K562 (cell line): ENCODE data around the gene CRY2. TPM values are rescaled to one million over a fixed set of nuclear protein-coding genes. Genes with fewer than 3 reads are reported as not detected.
A peak's percentile ranks its signal among the peaks of the same experiment; 100 is the strongest.

Experiments
- CCNT2 ChIP-seq: IDR thresholded peaks from 2 replicates; pipeline ENCODE4 v1.6.1; 2011; ENCODE audit warnings: borderline replicate concordance, low read depth, mild to moderate bottlenecking, moderate library complexity, mixed read lengths, low read length; ENCODE audit not compliant: insufficient read length; ENCODE audit errors: extremely low read depth
- E2F3 ChIP-seq: fragments of 250-450 bp; sonication (Bioruptor Pico); IDR thresholded peaks from 2 replicates; pipeline ENCODE4 v1.4.0; 2020; ENCODE audit warnings: mild to moderate bottlenecking
- FIP1L1 ChIP-seq: fragments of 200-400 bp; formaldehyde crosslinking; IDR thresholded peaks from 2 replicates; pipeline ENCODE4 v1.6.1; 2018; ENCODE audit warnings: mild to moderate bottlenecking, low read depth, low read length; ENCODE audit not compliant: poor library complexity, severe bottlenecking
- FOSL1 ChIP-seq: fragments of 200-800 bp; sonication (Bioruptor generic); conservative IDR thresholded peaks from 2 replicates; pipeline ENCODE4 v1.6.1; 2016; ENCODE audit warnings: missing genetic modification characterization, missing compliant biosample characterization
- HMGN3 ChIP-seq: IDR thresholded peaks from 2 replicates; pipeline ENCODE4 v1.6.1; 2011; ENCODE audit warnings: borderline replicate concordance, low read depth, mild to moderate bottlenecking, mixed read lengths, low read length; ENCODE audit not compliant: insufficient read length; ENCODE audit errors: extremely low read depth
- JUND ChIP-seq, 2 experiments: IDR thresholded peaks; 2 replicates in 1 of 2; 3 replicates in 1 of 2; pipeline ENCODE4 v1.6.1; 2011; ENCODE audit warnings: borderline replicate concordance in 2 of 2, low read depth in 2 of 2, low read length in 2 of 2, improper control_type of control experiment in 1 of 2, missing biosample characterization in 1 of 2, missing genetic modification characterization in 1 of 2, missing genetic modification reagents in 1 of 2
- MEIS2 ChIP-seq: fragments of 450-650 bp; IDR thresholded peaks from 2 replicates; pipeline ENCODE4 v1.6.1; 2014; ENCODE audit warnings: mild to moderate bottlenecking; ENCODE audit not compliant: partially characterized antibody
- OTX1 ChIP-seq: fragments of 450-650 bp; formaldehyde crosslinking; IDR thresholded peaks from 2 replicates; pipeline ENCODE4 v1.4.0; 2022; ENCODE audit warnings: mild to moderate bottlenecking
- POLR2G ChIP-seq: fragments of 200-400 bp; formaldehyde crosslinking; IDR thresholded peaks from 2 replicates; pipeline ENCODE4 v1.6.1; 2017; ENCODE audit warnings: low read depth, mild to moderate bottlenecking, antibody characterized with exemption, low read length, moderate library complexity
- POLR2H ChIP-seq: IDR thresholded peaks from 2 replicates; pipeline ENCODE4 v1.6.1; 2016; ENCODE audit warnings: missing genetic modification characterization, low read depth, mild to moderate bottlenecking, control low read depth, missing compliant biosample characterization, moderate library complexity
- RAD51 ChIP-seq: fragments of 450-650 bp; IDR thresholded peaks from 2 replicates; pipeline ENCODE4 v1.7.1; 2016; ENCODE audit warnings: low read depth, mild to moderate bottlenecking, borderline replicate concordance
- U2AF2 ChIP-seq: fragments of 200-400 bp; formaldehyde crosslinking; optimal IDR thresholded peaks from 2 replicates; pipeline ENCODE3; 2017; ENCODE audit warnings: low read depth, mild to moderate bottlenecking, low read length
- YY1 ChIP-seq, 3 experiments: IDR thresholded peaks; 2 replicates each; pipeline ENCODE4 v1.6.1; 2011; ENCODE audit warnings: low read length in 2 of 3, mild to moderate bottlenecking in 2 of 3, moderate library complexity in 2 of 3, borderline replicate concordance in 1 of 3, control low read depth in 1 of 3, low read depth in 1 of 3; ENCODE audit not compliant: insufficient read depth in 3 of 3, insufficient replicate concordance in 2 of 3, control insufficient read depth in 1 of 3, insufficient read length in 1 of 3; ENCODE audit errors: extremely low read depth in 1 of 3
- ZNF140 ChIP-seq: fragments of 250-450 bp; sonication (Bioruptor Pico); IDR thresholded peaks from 2 replicates; pipeline ENCODE4 v1.8.0; 2021; ENCODE audit warnings: moderate library complexity, mild to moderate bottlenecking, inconsistent platforms
- ZNF174 ChIP-seq: fragments of 250-450 bp; sonication (Bioruptor Pico); IDR thresholded peaks from 2 replicates; pipeline ENCODE4 v1.4.0; 2020; ENCODE audit warnings: mild to moderate bottlenecking
- ZNF780A ChIP-seq: fragments of 250-450 bp; sonication (Bioruptor Pico); IDR thresholded peaks from 2 replicates; pipeline ENCODE4 v1.5.0; 2021; ENCODE audit warnings: mild to moderate bottlenecking
- polyA plus RNA-seq, 8 experiments: library from polyadenylated mRNA; depleted of rRNA in 4 of 8; stranded (reverse) in 5 of 8; unstranded in 3 of 8; fragments of >200 nt; fragmentation: Nextera tagmentation in 2 of 8; fragmentation: Illumina TruSeq in 1 of 8; extraction: Ambion mirVana in 2 of 8; extraction: Trizol in 1 of 8; gene quantifications; 2 replicates each; pipeline versions ENCODE4 v1.2.1 to v1.2.3, GENCODE V29; 2011 to 2014; ENCODE audit warnings: inconsistent platforms in 1 of 8, missing spikeins in 1 of 8
- total RNA-seq, 7 experiments: library from RNA; depleted of rRNA in 6 of 7; stranded (reverse); fragments of >200 nt in 6 of 7; fragmentation: Illumina TruSeq in 2 of 7; extraction: Trizol in 2 of 7; gene quantifications; 2 replicates each; pipeline versions ENCODE4 v1.2.1 to v1.2.3, GENCODE V29; 2011 to 2021; ENCODE audit warnings: low replicate concordance in 1 of 7
- TF ChIP-seq, protein P1 (sequence below), 3 experiments: fragments of 200-800 bp in 1 of 3; fragments of 250-450 bp in 1 of 3; fragments of 450-650 bp in 1 of 3; sonication (Bioruptor Pico) in 1 of 3; sonication (Bioruptor generic) in 1 of 3; formaldehyde crosslinking in 1 of 3; IDR thresholded peaks; 2 replicates each; pipeline versions ENCODE4 v1.6.1 to v1.8.0; 2016 to 2022; ENCODE audit warnings: mild to moderate bottlenecking in 2 of 3, missing genetic modification characterization in 2 of 3, missing compliant biosample characterization in 1 of 3, moderate library complexity in 1 of 3
- TF ChIP-seq, protein P2 (sequence below): fragments of 450-650 bp; IDR thresholded peaks from 2 replicates; pipeline ENCODE4 v1.6.1; 2016; ENCODE audit warnings: low read depth, mild to moderate bottlenecking, moderate library complexity
- TF ChIP-seq, protein P3 (sequence below): fragments of 200-800 bp; sonication (Bioruptor generic); IDR thresholded peaks from 2 replicates; pipeline ENCODE4 v1.6.1; 2017; ENCODE audit warnings: missing genetic modification characterization, missing compliant biosample characterization

The CRY2 gene
- total and polyA plus RNA-seq, 9 of the 15 experiments (the other 6 are each of a cell fraction or from before 2014, with no cell fraction given) = 2.3 to 23.9 (median 14.8) TPM

DNA sequence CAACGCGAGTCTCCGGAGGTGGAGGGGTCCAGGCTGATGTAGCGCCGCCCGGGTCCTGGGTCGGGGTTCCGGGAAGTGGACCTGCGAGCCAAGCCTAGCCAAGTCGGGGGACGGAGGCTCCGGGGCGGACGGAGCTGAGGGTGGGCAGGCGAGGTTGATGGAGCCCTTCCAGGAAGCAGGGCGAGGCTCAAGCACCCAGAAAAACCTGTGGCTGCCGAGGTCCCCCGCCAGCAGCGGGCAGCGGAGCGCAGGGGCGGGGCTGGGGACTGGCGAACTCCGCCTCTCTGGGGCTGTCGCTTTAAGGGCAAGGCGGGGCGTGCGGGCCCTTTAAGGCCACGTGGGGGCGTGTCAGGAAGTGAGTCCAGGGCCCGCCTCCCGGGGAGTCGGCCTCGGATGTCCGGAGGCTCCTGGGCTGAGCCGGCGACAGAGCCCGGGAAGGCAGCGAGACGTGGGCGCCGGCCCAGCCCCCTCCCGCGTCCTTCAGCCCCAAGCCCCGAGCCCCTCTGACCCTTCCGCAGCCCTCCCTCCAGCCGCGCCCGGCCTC lies 42.4 kb upstream of the CRY2 start, which contains the start of gene SLC35C1 (continued):
- TF ChIP-seq, protein P1, sequence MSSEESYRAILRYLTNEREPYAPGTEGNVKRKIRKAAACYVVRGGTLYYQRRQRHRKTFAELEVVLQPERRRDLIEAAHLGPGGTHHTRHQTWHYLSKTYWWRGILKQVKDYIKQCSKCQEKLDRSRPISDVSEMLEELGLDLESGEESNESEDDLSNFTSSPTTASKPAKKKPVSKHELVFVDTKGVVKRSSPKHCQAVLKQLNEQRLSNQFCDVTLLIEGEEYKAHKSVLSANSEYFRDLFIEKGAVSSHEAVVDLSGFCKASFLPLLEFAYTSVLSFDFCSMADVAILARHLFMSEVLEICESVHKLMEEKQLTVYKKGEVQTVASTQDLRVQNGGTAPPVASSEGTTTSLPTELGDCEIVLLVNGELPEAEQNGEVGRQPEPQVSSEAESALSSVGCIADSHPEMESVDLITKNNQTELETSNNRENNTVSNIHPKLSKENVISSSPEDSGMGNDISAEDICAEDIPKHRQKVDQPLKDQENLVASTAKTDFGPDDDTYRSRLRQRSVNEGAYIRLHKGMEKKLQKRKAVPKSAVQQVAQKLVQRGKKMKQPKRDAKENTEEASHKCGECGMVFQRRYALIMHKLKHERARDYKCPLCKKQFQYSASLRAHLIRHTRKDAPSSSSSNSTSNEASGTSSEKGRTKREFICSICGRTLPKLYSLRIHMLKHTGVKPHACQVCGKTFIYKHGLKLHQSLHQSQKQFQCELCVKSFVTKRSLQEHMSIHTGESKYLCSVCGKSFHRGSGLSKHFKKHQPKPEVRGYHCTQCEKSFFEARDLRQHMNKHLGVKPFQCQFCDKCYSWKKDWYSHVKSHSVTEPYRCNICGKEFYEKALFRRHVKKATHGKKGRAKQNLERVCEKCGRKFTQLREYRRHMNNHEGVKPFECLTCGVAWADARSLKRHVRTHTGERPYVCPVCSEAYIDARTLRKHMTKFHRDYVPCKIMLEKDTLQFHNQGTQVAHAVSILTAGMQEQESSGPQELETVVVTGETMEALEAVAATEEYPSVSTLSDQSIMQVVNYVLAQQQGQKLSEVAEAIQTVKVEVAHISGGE (CRISPR knock-in tag; IDR thresholded peaks at IDR 0.05) = peak in 1 of 3 experiments; percentile 68; a peak in 1 of 6 replicates
- TF ChIP-seq ZNF174 (CRISPR knock-in tag) (no peak), E2F3 (CRISPR knock-in tag) (no peak), RAD51 (peak; percentile 71; the same call in 1 of the 2 replicates), ZNF140 (CRISPR knock-in tag) (no peak), POLR2G (peak; percentile 81), FIP1L1 (no peak), JUND (IDR thresholded peaks at IDR 0.05; ENCODE audit: borderline replicate concordance, low read depth, low read length) (peak; percentile 30; the same call in 1 of the 2 replicates), JUND (tag; IDR thresholded peaks at IDR 0.05; ENCODE audit: borderline replicate concordance, low read depth, low read length) (no peak), OTX1 (CRISPR knock-in tag) (no peak), HMGN3 (peak; percentile 76), ZNF780A (CRISPR knock-in tag) (no peak), MEIS2 (peak; percentile 43), CCNT2 (peak; percentile 73), YY1 (IDR thresholded peaks at IDR 0.05; ENCODE audit: borderline replicate concordance in 1 of 3, control insufficient read depth in 1 of 3, extremely low read depth in 1 of 3, insufficient read depth in 3 of 3, insufficient read length in 1 of 3, insufficient replicate concordance in 2 of 3, low read depth in 1 of 3, low read length in 2 of 3) (peak in 2 of 3 experiments; percentile 37 to 60), FOSL1 (no peak), POLR2H (tag) (no peak; the same call in 1 of the 2 replicates), U2AF2 (no peak)
- TF ChIP-seq, protein P2, sequence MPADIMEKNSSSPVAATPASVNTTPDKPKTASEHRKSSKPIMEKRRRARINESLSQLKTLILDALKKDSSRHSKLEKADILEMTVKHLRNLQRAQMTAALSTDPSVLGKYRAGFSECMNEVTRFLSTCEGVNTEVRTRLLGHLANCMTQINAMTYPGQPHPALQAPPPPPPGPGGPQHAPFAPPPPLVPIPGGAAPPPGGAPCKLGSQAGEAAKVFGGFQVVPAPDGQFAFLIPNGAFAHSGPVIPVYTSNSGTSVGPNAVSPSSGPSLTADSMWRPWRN = no peak
- TF ChIP-seq, protein P3, sequence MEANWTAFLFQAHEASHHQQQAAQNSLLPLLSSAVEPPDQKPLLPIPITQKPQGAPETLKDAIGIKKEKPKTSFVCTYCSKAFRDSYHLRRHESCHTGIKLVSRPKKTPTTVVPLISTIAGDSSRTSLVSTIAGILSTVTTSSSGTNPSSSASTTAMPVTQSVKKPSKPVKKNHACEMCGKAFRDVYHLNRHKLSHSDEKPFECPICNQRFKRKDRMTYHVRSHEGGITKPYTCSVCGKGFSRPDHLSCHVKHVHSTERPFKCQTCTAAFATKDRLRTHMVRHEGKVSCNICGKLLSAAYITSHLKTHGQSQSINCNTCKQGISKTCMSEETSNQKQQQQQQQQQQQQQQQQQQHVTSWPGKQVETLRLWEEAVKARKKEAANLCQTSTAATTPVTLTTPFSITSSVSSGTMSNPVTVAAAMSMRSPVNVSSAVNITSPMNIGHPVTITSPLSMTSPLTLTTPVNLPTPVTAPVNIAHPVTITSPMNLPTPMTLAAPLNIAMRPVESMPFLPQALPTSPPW = peak; percentile 86
